OCI-LY3 (cell line): ENCODE measurements around the gene GALNT16.

Experiments used
- EZH2phosphoT487 ChIP-seq: fragments of 200-600 bp; shearing (Covaris generic); IDR thresholded peaks from 2 replicates; pipeline ENCODE4 v1.6.1; 2018; ENCODE audit warnings: antibody characterized with exemption, mixed run types, low read depth
- TF ChIP-seq, protein P1 (sequence below): fragments of 200-600, 300-600 bp; sonication (generic); IDR thresholded peaks from 2 replicates; pipeline ENCODE4 v1.5.1; 2014; ENCODE audit warnings: antibody characterized with exemption, low read length, low read depth

DNA sequence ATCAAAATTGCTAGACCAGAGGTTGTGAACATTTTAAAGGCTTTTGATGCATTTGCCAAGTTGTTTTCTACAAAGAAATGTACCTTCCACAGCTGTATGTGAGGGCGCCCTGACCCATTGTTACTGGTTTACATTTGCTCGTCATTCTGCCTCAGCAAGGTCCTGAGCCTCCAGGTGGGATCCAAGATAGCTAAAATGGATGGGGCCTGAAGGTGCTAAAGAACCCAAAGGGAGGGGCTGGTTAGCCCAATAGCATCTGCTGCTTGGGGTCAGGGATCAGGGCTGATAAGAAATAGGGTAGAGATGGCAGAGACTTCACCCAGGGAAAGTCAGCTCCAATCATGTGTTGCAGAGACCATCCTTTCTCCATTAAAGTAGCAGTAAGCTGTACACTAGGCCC lies 43.1 kb downstream of the GALNT16 start:
- TF ChIP-seq, protein P1, sequence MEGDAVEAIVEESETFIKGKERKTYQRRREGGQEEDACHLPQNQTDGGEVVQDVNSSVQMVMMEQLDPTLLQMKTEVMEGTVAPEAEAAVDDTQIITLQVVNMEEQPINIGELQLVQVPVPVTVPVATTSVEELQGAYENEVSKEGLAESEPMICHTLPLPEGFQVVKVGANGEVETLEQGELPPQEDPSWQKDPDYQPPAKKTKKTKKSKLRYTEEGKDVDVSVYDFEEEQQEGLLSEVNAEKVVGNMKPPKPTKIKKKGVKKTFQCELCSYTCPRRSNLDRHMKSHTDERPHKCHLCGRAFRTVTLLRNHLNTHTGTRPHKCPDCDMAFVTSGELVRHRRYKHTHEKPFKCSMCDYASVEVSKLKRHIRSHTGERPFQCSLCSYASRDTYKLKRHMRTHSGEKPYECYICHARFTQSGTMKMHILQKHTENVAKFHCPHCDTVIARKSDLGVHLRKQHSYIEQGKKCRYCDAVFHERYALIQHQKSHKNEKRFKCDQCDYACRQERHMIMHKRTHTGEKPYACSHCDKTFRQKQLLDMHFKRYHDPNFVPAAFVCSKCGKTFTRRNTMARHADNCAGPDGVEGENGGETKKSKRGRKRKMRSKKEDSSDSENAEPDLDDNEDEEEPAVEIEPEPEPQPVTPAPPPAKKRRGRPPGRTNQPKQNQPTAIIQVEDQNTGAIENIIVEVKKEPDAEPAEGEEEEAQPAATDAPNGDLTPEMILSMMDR: no peak
- TF ChIP-seq EZH2phosphoT487: no peak
